Lower leg skin (tissue), 3 donors: ENCODE data around the gene RETSAT.

Experiments
- CTCF ChIP-seq, 3 donors: fragments of 450-650 bp; IDR thresholded peaks; one replicate each; pipeline ENCODE4 v1.5.1; 2016; ENCODE audit warnings: antibody characterized with exemption in 3 of 3, mild to moderate bottlenecking in 3 of 3, moderate library complexity in 2 of 3
- POLR2A ChIP-seq, 2 donors: fragments of 450-650 bp; IDR thresholded peaks; one replicate each; pipeline ENCODE4 v1.6.1; 2016 to 2017; ENCODE audit warnings: antibody characterized with exemption in 2 of 2, mild to moderate bottlenecking in 1 of 2, moderate library complexity in 1 of 2

- TF ChIP-seq POLR2A (IDR thresholded peaks at IDR 0.05) = no peak
- TF ChIP-seq CTCF (IDR thresholded peaks at IDR 0.05) = no peak
These were observed 44.8 kb upstream of the RETSAT start for GRCh38 chr2:85399183-85399455.
